Tibial artery (tissue), 4 donors: ENCODE measurements around the gene BATF3.
"Not testable (repeated sequence)": the region's sequence is repeated elsewhere in the genome, so short reads cannot be mapped to it uniquely, and the experiment has no call there.

ENCODE experiments used
- DNase-seq, 2 donors: peaks; one replicate each; pipeline ENCODE4 v3.0.0-alpha.2; 2019
- H3K27ac ChIP-seq, 2 donors: fragments of 200-600 bp; sonication (generic) in 1 of 2; 1 replicate in 1 of 2; 2 replicates in 1 of 2; pipeline ENCODE4 v1.5.1; 2018 to 2019; ENCODE audit warnings: mild to moderate bottlenecking in 1 of 2
- H3K27me3 ChIP-seq, 2 donors: fragments of 200-600 bp; sonication (generic) in 1 of 2; one replicate each; pipeline versions ENCODE4 v1.5.1 to v1.6.0; 2016 to 2019
- H3K36me3 ChIP-seq, 3 donors: fragments of 200-600 bp; sonication (generic) in 2 of 3; one replicate each; pipeline ENCODE4 v1.5.1; 2016 to 2019; ENCODE audit warnings: mild to moderate bottlenecking in 2 of 3
- H3K4me1 ChIP-seq, 4 donors: fragments of 200-600 bp; sonication (generic) in 2 of 4; 1 replicate in 3 of 4; 2 replicates in 1 of 4; pipeline ENCODE4 v1.5.1; 2016 to 2019
- H3K4me3 ChIP-seq, 2 donors: fragments of 200-600 bp; sonication (generic) in 1 of 2; 1 replicate in 1 of 2; 2 replicates in 1 of 2; pipeline ENCODE4 v1.5.1; 2018 to 2019; ENCODE audit warnings: mild to moderate bottlenecking in 2 of 2
- H3K9me3 ChIP-seq, 3 donors: fragments of 200-600 bp; sonication (generic) in 1 of 3; one replicate each; pipeline ENCODE4 v1.5.1; 2016 to 2019
- CTCF ChIP-seq, 2 experiments: fragments of 200-600 bp in 1 of 2; fragments of 450-650 bp in 1 of 2; IDR thresholded peaks; one replicate each; pipeline ENCODE4 v1.5.1; 2017 to 2019; ENCODE audit warnings: antibody characterized with exemption in 2 of 2, mild to moderate bottlenecking in 1 of 2, moderate library complexity in 1 of 2
- intact Hi-C: fragments of 100-400 bp; cut with DNase I; formaldehyde crosslinking; loops from one replicate; pipeline ENCODE4 v1.15.0; 2023; ENCODE audit warnings: low total_unique reads

The BATF3 gene

GRCh38 chr1:212737559-212737958 lies 37.9 kb upstream of the BATF3 start:
- no peak for DNase-seq
- Histone ChIP-seq H3K9me3 (no peaks in the 10 kb centered on the region), H3K4me3 (no peak overlapping the region), H3K36me3 (peaks cover 0 to 9% (median 6%) of the 10 kb centered on the region in 3 donors), H3K4me1 (no peaks in the 10 kb centered on the region), H3K27me3 (no peaks in the 10 kb centered on the region), H3K27ac (no peak overlapping the region)
- intact Hi-C loops, result no loop called here
- no peak for TF ChIP-seq CTCF (IDR thresholded peaks at IDR 0.05)

GRCh38 chr1:212733109-212733508 lies 33.5 kb upstream of the BATF3 start:
- no peak overlapping the region for H3K4me3 ChIP-seq
- no peaks in the 10 kb centered on the region for H3K9me3 ChIP-seq
- intact Hi-C loops, result no loop called here
- H3K4me1 ChIP-seq, result no peaks in the 10 kb centered on the region
- peaks cover 0 to 6% (median 4%) of the 10 kb centered on the region in 3 donors for H3K36me3 ChIP-seq
- DNase-seq, result no peak
- no peaks in the 10 kb centered on the region for H3K27me3 ChIP-seq
- H3K27ac ChIP-seq, result no peak overlapping the region
- TF ChIP-seq CTCF (IDR thresholded peaks at IDR 0.05), result no peak

GRCh38 chr1:212731630-212732029 lies 32.0 kb upstream of the BATF3 start:
- no peak for TF ChIP-seq CTCF (IDR thresholded peaks at IDR 0.05)
- intact Hi-C loops, result no loop called here

GRCh38 chr1:212728606-212729005 lies 29.0 kb upstream of the BATF3 start:
- Histone ChIP-seq H3K9me3 (no peaks in the 10 kb centered on the region), H3K27ac (no peak overlapping the region), H3K4me3 (no peak overlapping the region), H3K27me3 (no peaks in the 10 kb centered on the region), H3K36me3 (peaks cover 0 to 6% (median 4%) of the 10 kb centered on the region in 3 donors), H3K4me1 (no peaks in the 10 kb centered on the region)
- no peak for DNase-seq
- intact Hi-C loops, result no loop called here
- TF ChIP-seq CTCF (IDR thresholded peaks at IDR 0.05), result no peak

More at GRCh38 chr1:212731630-212732029, 32.0 kb upstream of the BATF3 start:
- Histone ChIP-seq H3K4me3 (no peak overlapping the region), H3K4me1 (no peaks in the 10 kb centered on the region), H3K9me3 (no peaks in the 10 kb centered on the region), H3K36me3 (peaks cover 0 to 6% (median 4%) of the 10 kb centered on the region in 3 donors), H3K27me3 (no peaks in the 10 kb centered on the region), H3K27ac (no peak overlapping the region)
- DNase-seq, result no peak

GRCh38 chr1:212727386-212728181 lies 27.9 kb upstream of the BATF3 start:
- no peak for DNase-seq
- Histone ChIP-seq H3K4me3 (no peak overlapping the region), H3K9me3 (no peaks in the 10 kb centered on the region), H3K27me3 (no peaks in the 10 kb centered on the region), H3K27ac (no peak overlapping the region), H3K36me3 (peaks cover 0 to 2% (median under 1%) of the 10 kb centered on the region in 3 donors), H3K4me1 (no peaks in the 10 kb centered on the region)
- intact Hi-C loops, result no loop called here
- TF ChIP-seq CTCF (IDR thresholded peaks at IDR 0.05), result no peak

- H3K27ac ChIP-seq, H3K36me3 ChIP-seq, H3K4me1 ChIP-seq, intact Hi-C loops, H3K27me3 ChIP-seq, DNase-seq, H3K4me3 ChIP-seq, H3K9me3 ChIP-seq: not testable (repeated sequence)
These were observed 25.0 kb upstream of the BATF3 start for GRCh38 chr1:212724679-212725078.
